ENCODE measurements around the gene GLRX5.

GLRX5 gene

GRCh38 chr14:95535226-95536021 is 574 bp downstream of the GLRX5 start:
- Histone ChIP-seq H3K36me3 (ENCODE audit: insufficient read depth, low read length) (peaks cover 24% of the 10 kb centered on the region), H3K27ac (ENCODE audit: low read length) (peak overlapping the region; percentile 80), H3K79me2 (ENCODE audit: insufficient read depth, low read length) (peaks cover 93% of the 10 kb centered on the region), H3K9ac (ENCODE audit: low read depth, low read length) (peak overlapping the region; percentile 90), H3K4me1 (ENCODE audit: insufficient read depth, low read length) (peaks cover 65% of the 10 kb centered on the region), H3K27me3 (ENCODE audit: insufficient read depth, low read length, poor library complexity) (no peaks in the 10 kb centered on the region), H3K4me2 (ENCODE audit: insufficient read depth, low read length) (peak overlapping the region; percentile 95), H2AFZ (ENCODE audit: low read depth, low read length) (peak overlapping the region; percentile 75), H3K4me3 (ENCODE audit: low read depth in 1 of 2, low read length in 2 of 2) (peak overlapping the region; percentile 88 to 93), H3K9me3 (ENCODE audit: insufficient read depth, low read length, severe bottlenecking) (no peaks in the 10 kb centered on the region), H4K20me1 (ENCODE audit: insufficient read depth, low read length) (peaks cover 60% of the 10 kb centered on the region)
- no peak for ATAC-seq (ENCODE audit: insufficient read depth, low read depth)
- DNase-seq, result peak; percentile 19
- TF ChIP-seq CTCF (IDR thresholded peaks at IDR 0.05; ENCODE audit: borderline replicate concordance, extremely low read depth, low read length, poor library complexity, severe bottlenecking) (no peak), EZH2 (IDR thresholded peaks at IDR 0.05; ENCODE audit: borderline replicate concordance, low read depth, low read length, severe bottlenecking) (no peak)

GRCh38 chr14:95536036-95536593 is 1.3 kb downstream of the GLRX5 start:
- Histone ChIP-seq H3K27me3 (ENCODE audit: insufficient read depth, low read length, poor library complexity) (no peaks in the 10 kb centered on the region), H3K4me1 (ENCODE audit: insufficient read depth, low read length) (peaks cover 61% of the 10 kb centered on the region), H3K9me3 (ENCODE audit: insufficient read depth, low read length, severe bottlenecking) (no peaks in the 10 kb centered on the region), H2AFZ (ENCODE audit: low read depth, low read length) (no peak overlapping the region), H3K4me3 (ENCODE audit: low read depth in 1 of 2, low read length in 2 of 2) (peak overlapping the region; percentile 88 to 93), H3K4me2 (ENCODE audit: insufficient read depth, low read length) (peak overlapping the region; percentile 95), H3K36me3 (ENCODE audit: insufficient read depth, low read length) (peaks cover 18% of the 10 kb centered on the region), H3K79me2 (ENCODE audit: insufficient read depth, low read length) (peaks cover 93% of the 10 kb centered on the region), H3K27ac (ENCODE audit: low read length) (peak overlapping the region; percentile 80), H4K20me1 (ENCODE audit: insufficient read depth, low read length) (peaks cover 59% of the 10 kb centered on the region), H3K9ac (ENCODE audit: low read depth, low read length) (peak overlapping the region; percentile 90)
- TF ChIP-seq CTCF (IDR thresholded peaks at IDR 0.05; ENCODE audit: borderline replicate concordance, extremely low read depth, low read length, poor library complexity, severe bottlenecking), result no peak
- TF ChIP-seq EZH2 (IDR thresholded peaks at IDR 0.05; ENCODE audit: borderline replicate concordance, low read depth, low read length, severe bottlenecking), result no peak
- ATAC-seq (ENCODE audit: insufficient read depth, low read depth) (no peak), DNase-seq (no peak)

GRCh38 chr14:95536671-95537070 is 1.8 kb downstream of the GLRX5 start:
- peak overlapping the region; percentile 90 for H3K9ac ChIP-seq (ENCODE audit: low read depth, low read length)
- H3K4me3 ChIP-seq (ENCODE audit: low read depth in 1 of 2, low read length in 2 of 2), result peak overlapping the region in 1 of 2 experiments; percentile 93; a peak in 3 of 4 replicates
- H4K20me1 ChIP-seq (ENCODE audit: insufficient read depth, low read length), result peaks cover 62% of the 10 kb centered on the region
- peaks cover 12% of the 10 kb centered on the region for H3K36me3 ChIP-seq (ENCODE audit: insufficient read depth, low read length)
- no peaks in the 10 kb centered on the region for H3K27me3 ChIP-seq (ENCODE audit: insufficient read depth, low read length, poor library complexity)
- H3K4me2 ChIP-seq (ENCODE audit: insufficient read depth, low read length), result peak overlapping the region; percentile 95
- H3K27ac ChIP-seq (ENCODE audit: low read length), result 0 out of 2 replicates have a peak overlapping the region, but pooled peaks have one; percentile 7
- no peak for DNase-seq
- no peak for TF ChIP-seq CTCF (IDR thresholded peaks at IDR 0.05; ENCODE audit: borderline replicate concordance, extremely low read depth, low read length, poor library complexity, severe bottlenecking)
- no peak for TF ChIP-seq EZH2 (IDR thresholded peaks at IDR 0.05; ENCODE audit: borderline replicate concordance, low read depth, low read length, severe bottlenecking)
- no peaks in the 10 kb centered on the region for H3K9me3 ChIP-seq (ENCODE audit: insufficient read depth, low read length, severe bottlenecking)
- peaks cover 58% of the 10 kb centered on the region for H3K4me1 ChIP-seq (ENCODE audit: insufficient read depth, low read length)
- no peak overlapping the region for H2AFZ ChIP-seq (ENCODE audit: low read depth, low read length)
- peaks cover 93% of the 10 kb centered on the region for H3K79me2 ChIP-seq (ENCODE audit: insufficient read depth, low read length)
- no peak for ATAC-seq (ENCODE audit: insufficient read depth, low read depth)
